HG03460 (cell line): ENCODE results near the gene HNRNPAB.

Source experiments
- ATAC-seq: cut with Tn5 transposase; IDR thresholded peaks from one replicate; pipeline ENCODE4 v1.9.1; 2021; ENCODE audit not compliant: unreplicated experiment

Gene HNRNPAB

DNA sequence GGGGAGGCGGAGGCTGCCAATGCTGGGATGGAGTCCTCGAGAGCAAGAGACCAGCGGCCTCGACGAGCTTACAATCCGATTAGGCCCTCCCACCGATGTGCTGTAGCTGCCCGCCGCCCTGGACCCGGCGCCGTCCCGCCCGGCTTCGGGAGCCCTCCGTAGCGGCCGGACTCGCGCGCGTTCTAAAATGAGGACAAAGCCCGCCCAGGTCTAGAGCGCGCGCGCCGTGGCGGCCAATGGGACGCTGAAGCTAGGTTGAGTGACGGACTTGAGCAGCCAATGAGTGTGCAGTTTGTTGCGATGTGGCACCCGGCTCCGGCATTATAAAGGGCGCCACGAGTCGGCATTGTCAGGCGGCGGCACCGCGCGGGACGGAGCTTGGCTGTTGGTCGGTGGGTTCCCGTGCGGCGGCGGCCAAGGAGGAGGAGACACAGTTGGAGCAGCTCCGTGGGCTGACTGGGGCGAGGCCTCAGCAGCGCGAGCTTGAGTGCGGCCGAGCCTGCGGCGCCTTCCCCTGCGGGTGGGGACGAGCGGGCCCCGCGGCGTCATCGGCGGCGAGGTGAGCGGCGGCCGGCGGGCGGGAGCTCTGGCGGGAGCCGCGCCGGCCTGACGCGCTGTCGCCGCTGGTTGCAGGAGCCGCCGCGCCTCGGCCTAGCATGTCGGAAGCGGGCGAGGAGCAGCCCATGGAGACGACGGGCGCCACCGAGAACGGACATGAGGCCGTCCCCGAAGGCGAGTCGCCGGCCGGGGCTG is at the start of gene HNRNPAB:
Gene HNRNPAB, plus strand, starts transcription at position 352 of the 753 bp plus-strand sequence. Its CDS starts 305 bp downstream, at position 657.
- ATAC-seq = peak; percentile 80

DNA sequence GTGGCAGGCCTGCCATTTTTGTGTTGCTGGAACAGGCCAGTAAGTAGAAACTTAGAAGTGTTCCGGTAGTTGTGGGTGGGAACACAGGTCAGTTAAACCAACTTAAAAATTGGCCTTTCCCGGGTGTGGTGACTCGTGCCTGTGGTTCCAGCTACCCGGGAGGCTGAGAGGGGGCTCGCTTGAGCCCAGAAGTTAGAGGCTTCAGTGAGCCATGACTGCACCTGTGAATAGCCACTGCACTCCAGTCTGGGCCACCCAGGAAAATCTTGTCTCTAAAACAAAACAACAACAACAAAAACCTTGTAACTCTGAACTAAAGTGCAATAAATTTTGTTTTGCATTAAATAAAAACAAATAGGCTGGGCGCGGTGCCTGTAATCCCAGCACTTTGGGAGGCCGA is 49.3 kb upstream of the HNRNPAB start:
- ATAC-seq = no peak

- ATAC-seq = no peak
These were observed 44.2 kb upstream of the HNRNPAB start for GRCh38 chr5:178160176-178160575.

DNA sequence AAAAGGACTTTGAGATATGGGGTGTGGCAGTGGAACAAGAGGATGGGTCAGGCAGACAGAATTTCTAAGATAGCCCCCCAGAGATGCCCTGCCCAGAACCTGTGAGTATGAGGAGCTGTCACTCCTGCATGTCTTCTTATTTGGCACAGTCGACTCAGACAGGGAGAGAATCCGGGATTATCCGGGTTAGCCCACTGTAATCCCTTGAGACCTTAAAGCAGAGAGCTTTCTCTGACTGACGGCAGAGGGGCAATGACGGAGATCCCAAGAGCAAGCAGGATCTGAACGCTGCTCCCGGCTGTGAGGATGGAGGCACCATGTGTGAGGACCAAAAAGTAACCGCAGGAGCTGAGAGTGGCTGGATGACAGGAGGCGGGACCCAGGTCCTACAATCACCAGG is 41.9 kb upstream of the HNRNPAB start:
- ATAC-seq = no peak

DNA sequence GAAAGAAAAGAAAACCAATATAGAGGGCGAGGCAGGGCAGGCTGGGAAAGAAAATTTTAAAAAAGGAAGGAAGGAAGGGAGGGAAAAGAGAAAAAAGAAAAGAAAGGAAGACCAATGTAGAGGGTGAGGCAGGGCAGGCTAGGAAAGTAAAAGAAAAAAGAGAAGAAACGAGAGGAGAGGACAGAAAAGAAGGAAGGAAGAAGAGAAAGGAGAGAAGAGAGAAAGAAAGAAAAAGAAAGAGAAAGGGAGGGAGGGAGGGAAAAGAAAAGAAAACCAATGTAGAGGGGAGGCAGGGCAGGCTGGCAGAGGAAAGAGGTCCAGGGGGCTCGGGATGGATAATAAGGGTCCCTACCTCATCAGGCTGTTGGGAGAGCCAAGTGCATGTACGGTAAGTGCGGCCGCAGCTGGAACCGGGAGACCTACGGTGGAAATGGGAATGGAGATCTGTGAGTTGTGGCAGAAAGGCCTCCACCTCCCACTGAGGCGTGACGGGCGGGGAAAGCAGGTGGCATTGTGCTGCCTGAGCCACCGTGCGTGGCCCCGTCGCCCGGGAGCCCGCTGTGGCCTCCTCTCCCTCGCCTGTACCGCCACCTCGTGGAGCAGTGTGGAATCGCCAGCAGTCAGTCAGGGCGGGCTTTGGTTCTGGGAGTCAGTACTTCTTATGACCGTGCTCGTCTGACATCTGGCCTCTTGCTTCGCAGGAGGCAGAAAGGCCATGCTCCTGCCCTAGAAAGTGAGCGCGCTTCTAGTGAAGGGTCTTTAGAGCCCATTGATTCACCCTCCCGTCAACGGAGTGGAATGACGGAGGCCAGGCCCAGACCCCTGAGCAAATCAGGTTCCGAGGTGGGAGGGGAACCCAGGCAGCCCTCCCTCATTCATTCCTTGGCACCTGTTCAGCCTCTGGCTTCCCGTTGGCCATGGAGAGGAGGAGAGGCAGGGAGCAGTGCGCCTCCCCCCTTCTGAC is 40.3 kb upstream of the HNRNPAB start:
- peak; percentile 93 for ATAC-seq

DNA sequence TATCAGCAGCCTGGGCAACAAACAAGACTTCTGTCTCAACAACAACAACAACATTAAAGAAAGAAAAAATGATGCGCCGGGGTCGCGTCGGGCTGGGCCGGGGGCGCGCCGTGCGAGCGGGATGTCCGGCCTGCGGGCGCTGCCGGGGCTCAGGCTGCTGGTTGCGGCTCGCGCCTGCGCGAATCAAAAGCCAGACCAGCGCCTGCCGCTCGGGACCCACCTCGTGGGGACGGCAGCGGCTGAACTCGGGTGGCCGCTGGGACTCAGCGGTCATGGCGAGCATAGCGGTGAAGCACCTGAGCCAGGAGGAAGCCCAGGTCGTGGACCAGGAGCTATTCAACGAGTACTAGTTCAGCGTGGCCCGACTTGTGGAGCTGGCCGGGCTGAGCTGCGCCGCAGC is 38.8 kb upstream of the HNRNPAB start:
- ATAC-seq = no peak

- no peak for ATAC-seq
These were observed 33.9 kb upstream of the HNRNPAB start for GRCh38 chr5:178170455-178170854.

- no peak for ATAC-seq
These were observed 29.9 kb upstream of the HNRNPAB start for GRCh38 chr5:178174456-178174855.

DNA sequence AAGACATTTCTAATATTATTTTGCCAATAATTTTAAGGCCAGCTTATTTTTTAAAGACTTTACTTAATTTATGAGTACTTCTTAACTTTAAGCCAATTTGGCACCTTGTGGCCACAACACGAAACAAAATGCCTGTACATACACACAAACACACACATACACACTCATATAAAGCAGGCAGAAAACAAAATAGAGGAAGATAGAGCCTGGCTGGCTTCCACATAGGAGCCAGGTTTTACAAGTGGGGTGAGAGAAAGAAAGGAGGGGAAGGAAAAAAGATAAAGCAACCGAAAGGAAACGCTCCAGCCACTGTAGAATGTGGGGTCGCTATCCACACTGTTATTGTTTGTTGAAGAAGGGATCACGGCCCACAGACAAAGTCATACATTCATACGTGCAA is 27.5 kb upstream of the HNRNPAB start:
- ATAC-seq = no peak

DNA sequence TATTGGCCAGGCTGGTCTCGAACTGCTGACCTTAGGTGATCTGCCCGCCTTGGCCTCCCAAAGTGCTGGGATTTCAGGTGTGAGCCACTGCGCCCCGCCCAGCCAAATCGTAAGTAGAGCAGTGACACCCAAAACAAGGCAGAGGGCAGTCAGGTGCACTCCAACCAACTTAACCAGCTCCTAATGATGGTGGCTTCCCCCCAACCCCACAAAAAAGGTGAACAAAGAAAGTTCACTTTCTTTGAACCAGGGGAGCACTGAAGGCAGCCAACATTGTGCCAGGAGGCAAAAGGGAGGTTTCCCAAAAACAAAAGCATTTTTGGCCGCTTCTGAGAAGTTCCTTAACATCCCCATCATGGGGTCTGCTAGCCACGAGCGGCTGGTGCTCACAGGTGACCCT is 26.8 kb upstream of the HNRNPAB start:
- ATAC-seq = no peak

- ATAC-seq = no peak
These were observed 24.0 kb upstream of the HNRNPAB start for GRCh38 chr5:178180141-178180863.

GRCh38 chr5:178182158-178182876 is 22.0 kb upstream of the HNRNPAB start:
- no peak for ATAC-seq

- no peak for ATAC-seq
These were observed 17.9 kb upstream of the HNRNPAB start for GRCh38 chr5:178186427-178186826.

- no peak for ATAC-seq
These were observed 17.3 kb upstream of the HNRNPAB start, which contains the start of gene GMCL2 for GRCh38 chr5:178187014-178187413. Gene GMCL2 (minus strand): TSS chr5:178187371. CDS start chr5:178187299, 72 bp downstream.

DNA sequence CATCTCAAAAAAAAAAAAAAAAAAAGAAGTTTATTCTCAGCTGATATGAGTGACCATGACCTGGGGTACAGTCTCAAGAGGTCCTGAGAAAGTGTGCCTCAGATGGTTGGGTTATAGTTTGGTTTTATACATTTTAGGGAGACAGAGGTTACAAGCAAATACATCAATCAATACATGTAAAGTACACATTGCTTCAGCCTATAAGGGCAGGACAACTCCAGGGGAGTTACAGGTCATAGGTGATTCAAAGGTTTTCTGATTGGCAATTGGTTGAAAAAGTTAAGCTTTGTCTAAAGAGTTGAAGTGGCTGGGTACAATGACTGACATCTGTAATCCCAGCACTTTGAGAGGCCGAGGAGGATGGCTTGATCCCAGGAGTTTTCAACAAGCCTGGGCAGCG is 14.9 kb upstream of the HNRNPAB start:
- ATAC-seq = no peak

GRCh38 chr5:178191661-178192060 is 12.7 kb upstream of the HNRNPAB start:
- no peak for ATAC-seq

- ATAC-seq = no peak
These were observed 12.1 kb upstream of the HNRNPAB start for GRCh38 chr5:178192244-178192643.

DNA sequence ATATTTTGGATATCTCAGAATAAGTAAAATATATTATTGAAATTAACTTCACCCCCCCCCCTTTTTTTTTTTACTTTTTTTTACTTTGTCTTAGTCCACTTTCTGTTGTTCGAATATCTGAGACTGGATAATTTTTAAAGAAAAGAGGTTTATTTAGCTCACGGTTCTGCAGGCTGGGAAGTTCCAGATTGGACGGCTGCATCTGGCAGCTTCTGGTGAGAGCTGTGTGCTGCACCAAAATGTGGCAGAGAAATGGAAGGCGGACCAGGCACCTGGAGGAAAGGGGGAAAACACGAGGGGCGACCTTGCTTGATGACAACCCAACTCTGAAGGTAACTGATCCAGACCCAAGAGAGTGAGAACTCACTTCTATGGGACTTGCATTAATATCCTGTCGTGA is 11.5 kb upstream of the HNRNPAB start:
- no peak for ATAC-seq

GRCh38 chr5:178193251-178193809 is 11.0 kb upstream of the HNRNPAB start:
- ATAC-seq = no peak

DNA sequence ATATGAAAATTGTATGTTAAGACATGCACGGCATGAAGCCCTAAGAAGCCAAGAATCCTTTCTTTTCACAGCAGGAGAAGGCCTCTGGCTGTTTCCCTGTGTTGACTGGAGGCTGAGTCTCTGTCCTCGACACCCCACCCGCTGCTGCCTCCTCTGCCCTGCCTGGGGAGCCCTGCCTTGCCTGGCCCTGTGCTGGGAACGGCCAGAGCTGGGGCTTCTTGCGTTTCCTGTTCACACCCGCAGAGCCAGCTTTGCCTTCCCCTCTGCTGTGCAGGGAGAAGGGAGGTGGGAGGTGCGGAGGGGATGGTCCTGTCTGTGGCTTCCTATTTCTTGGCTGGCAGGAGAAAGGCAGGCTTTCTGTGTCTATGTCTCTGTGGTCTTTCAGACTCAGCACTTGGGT is 10.3 kb upstream of the HNRNPAB start:
- ATAC-seq = no peak
